HepG2 (cell line): Measurements from ENCODE around the gene COA5. TPM values are rescaled to one million over a fixed set of nuclear protein-coding genes. Genes with fewer than 3 reads are reported as not detected.
A peak's percentile ranks its signal among the peaks of the same experiment; 100 is the strongest.

Experiments used
- ATF2 ChIP-seq: sonication (generic); formaldehyde crosslinking; IDR thresholded peaks from 2 replicates; pipeline ENCODE4 v1.4.0; 2020; ENCODE audit warnings: missing genetic modification reagents
- BRCA1 ChIP-seq: sonication (generic); formaldehyde crosslinking; IDR thresholded peaks from 2 replicates; pipeline ENCODE4 v1.4.0; 2020; ENCODE audit warnings: missing genetic modification reagents
- CC2D1A ChIP-seq: sonication (generic); formaldehyde crosslinking; IDR thresholded peaks from 2 replicates; pipeline ENCODE4 v1.8.1; 2023; ENCODE audit warnings: mild to moderate bottlenecking, missing genetic modification reagents
- CERS6 ChIP-seq: sonication (generic); formaldehyde crosslinking; IDR thresholded peaks from 2 replicates; pipeline ENCODE4 v1.5.0; 2020; ENCODE audit warnings: missing genetic modification reagents
- HCFC1 ChIP-seq: fragments of 150-350 bp; IDR thresholded peaks from 2 replicates; pipeline ENCODE4 v1.6.1; 2014; ENCODE audit warnings: low read depth, low read length
- HES4 ChIP-seq: sonication (generic); formaldehyde crosslinking; IDR thresholded peaks from 2 replicates; pipeline ENCODE4 v1.9.0; 2021; ENCODE audit warnings: mild to moderate bottlenecking, missing genetic modification reagents, borderline replicate concordance
- HMGXB3 ChIP-seq: sonication (generic); formaldehyde crosslinking; IDR thresholded peaks from 2 replicates; pipeline ENCODE4 v1.4.0; 2020; ENCODE audit warnings: missing genetic modification reagents, borderline replicate concordance
- MTF2 ChIP-seq: sonication (generic); formaldehyde crosslinking; IDR thresholded peaks from 2 replicates; pipeline ENCODE4 v1.5.0; 2020; ENCODE audit warnings: missing genetic modification reagents, borderline replicate concordance
- RARG ChIP-seq: sonication (generic); formaldehyde crosslinking; IDR thresholded peaks from 2 replicates; pipeline ENCODE4 v1.4.0; 2020; ENCODE audit warnings: low read depth, mild to moderate bottlenecking, missing genetic modification reagents
- THAP11 ChIP-seq: IDR thresholded peaks from 2 replicates; pipeline ENCODE4 v1.6.1; 2016; ENCODE audit warnings: missing biosample characterization, missing genetic modification reagents
- ZBTB26 ChIP-seq: IDR thresholded peaks from 2 replicates; pipeline ENCODE4 v1.6.1; 2016; ENCODE audit warnings: missing compliant biosample characterization, missing genetic modification reagents, borderline replicate concordance
- ZNF276 ChIP-seq: sonication (generic); formaldehyde crosslinking; IDR thresholded peaks from 2 replicates; pipeline ENCODE4 v1.4.0; 2020; ENCODE audit warnings: mild to moderate bottlenecking, low read depth, missing genetic modification reagents
- ZNF432 ChIP-seq: sonication (generic); formaldehyde crosslinking; IDR thresholded peaks from 2 replicates; pipeline ENCODE4 v1.5.0; 2020; ENCODE audit warnings: missing genetic modification reagents, mild to moderate bottlenecking, borderline replicate concordance
- ZNF446 ChIP-seq: sonication (generic); formaldehyde crosslinking; IDR thresholded peaks from 2 replicates; pipeline ENCODE4 v1.5.0; 2020; ENCODE audit warnings: mild to moderate bottlenecking, missing genetic modification reagents
- ZNF577 ChIP-seq: sonication (generic); formaldehyde crosslinking; IDR thresholded peaks from 2 replicates; pipeline ENCODE4 v1.4.0; 2020; ENCODE audit warnings: mild to moderate bottlenecking, low read depth, missing genetic modification reagents, borderline replicate concordance
- ZNF652 ChIP-seq: IDR thresholded peaks from 2 replicates; pipeline ENCODE4 v1.6.1; 2016; ENCODE audit warnings: low read depth, borderline replicate concordance
- ZNF678 ChIP-seq: sonication (generic); formaldehyde crosslinking; IDR thresholded peaks from 2 replicates; pipeline ENCODE4 v1.4.0; 2020; ENCODE audit warnings: mild to moderate bottlenecking, missing genetic modification reagents
- ZNF780A ChIP-seq: sonication (generic); formaldehyde crosslinking; IDR thresholded peaks from 2 replicates; pipeline ENCODE4 v1.8.0; 2022; ENCODE audit warnings: mild to moderate bottlenecking, missing genetic modification reagents, moderate library complexity
- polyA plus RNA-seq, 8 experiments: library from polyadenylated mRNA; depleted of rRNA in 3 of 8; stranded (reverse) in 7 of 8; unstranded in 1 of 8; fragments of >200 nt; fragmentation: Illumina TruSeq in 4 of 8; extraction: Trizol in 4 of 8; gene quantifications; 2 replicates each; pipeline versions ENCODE4 v1.2.1 to v1.2.3, GENCODE V29; 2011 to 2016; ENCODE audit warnings: low read depth in 4 of 8, missing spikeins in 1 of 8, mixed read lengths in 1 of 8; ENCODE audit not compliant: insufficient read depth in 1 of 8
- total RNA-seq, 5 experiments: library from RNA; depleted of rRNA; stranded (reverse); fragments of >200 nt; fragmentation: Illumina TruSeq; extraction: Trizol; gene quantifications; 2 replicates each; pipeline ENCODE4 v1.2.3, GENCODE V29; 2016; ENCODE audit warnings: low read depth in 1 of 5

COA5 gene
- total and polyA plus RNA-seq, 2 of the 13 experiments (the other 11 are each of a cell fraction or from before 2014, with no cell fraction given): 43.6 to 64.5 TPM

- TF ChIP-seq MTF2 (CRISPR knock-in tag) (no peak), HMGXB3 (CRISPR knock-in tag) (no peak; the same call in 1 of the 2 replicates), ZNF577 (CRISPR knock-in tag) (no peak), ZNF432 (CRISPR knock-in tag) (peak; percentile 73; the same call in 1 of the 2 replicates), HES4 (CRISPR knock-in tag) (no peak), CC2D1A (CRISPR knock-in tag) (no peak), ZNF446 (CRISPR knock-in tag) (no peak), ZNF276 (CRISPR knock-in tag) (0 out of 2 replicates have a peak, but pooled peaks have one; percentile 18), THAP11 (peak; percentile 69; the same call in 1 of the 2 replicates), ATF2 (peak; percentile 74; the same call in 1 of the 2 replicates), RARG (CRISPR knock-in tag) (no peak), ZNF780A (CRISPR knock-in tag) (0 out of 2 replicates have a peak, but pooled peaks have one; percentile 79), ZNF678 (CRISPR knock-in tag) (0 out of 2 replicates have a peak, but pooled peaks have one; percentile 6), HCFC1 (no peak), CERS6 (no peak), ZBTB26 (no peak; the same call in 1 of the 2 replicates), ZNF652 (no peak), BRCA1 (CRISPR knock-in tag) (no peak)
Observed at GRCh38 chr2:98583816-98584618, 24.3 kb downstream of the COA5 start (continued).
